Jurkat, Clone E6-1 (cell line): ENCODE results near the gene TBC1D2B.
A peak's percentile ranks its signal among the peaks of the same experiment; 100 is the strongest.

Source experiments
- DNase-seq: peaks from one replicate; pipeline ENCODE4 v3.0.0-alpha.2; 2011; ENCODE audit warnings: low read depth, low spot score
- H3K4me3 ChIP-seq: 2 replicates; pipeline ENCODE4 v1.5.1; 2011; ENCODE audit warnings: mild to moderate bottlenecking, low read length, control low read depth, moderate library complexity

Gene TBC1D2B

GRCh38 chr15:78059110-78059839 is 18.2 kb downstream of the TBC1D2B start:
- DNase-seq = no peak
- H3K4me3 ChIP-seq = no peak overlapping the region

- no peak for DNase-seq
- no peak overlapping the region for H3K4me3 ChIP-seq
Measured at GRCh38 chr15:78058401-78058935, 19.0 kb downstream of the TBC1D2B start.

- DNase-seq = no peak
- H3K4me3 ChIP-seq = no peak overlapping the region
Measured at GRCh38 chr15:78057803-78058202, 19.7 kb downstream of the TBC1D2B start.

- DNase-seq = peak; percentile 72
- no peak overlapping the region for H3K4me3 ChIP-seq
Measured at GRCh38 chr15:78056714-78057269, 20.7 kb downstream of the TBC1D2B start.

GRCh38 chr15:78055919-78056713 is 21.4 kb downstream of the TBC1D2B start:
- no peak for DNase-seq

GRCh38 chr15:78054966-78055365 is 22.5 kb downstream of the TBC1D2B start:
- H3K4me3 ChIP-seq = no peak overlapping the region
- DNase-seq = no peak

More at GRCh38 chr15:78055919-78056713, 21.4 kb downstream of the TBC1D2B start:
- no peak overlapping the region for H3K4me3 ChIP-seq

- no peak overlapping the region for H3K4me3 ChIP-seq
- DNase-seq = no peak
Measured at GRCh38 chr15:78054518-78054917, 23.0 kb downstream of the TBC1D2B start.

GRCh38 chr15:78052545-78052944 is 25.0 kb downstream of the TBC1D2B start:
- no peak overlapping the region for H3K4me3 ChIP-seq
- no peak for DNase-seq

- DNase-seq = peak; percentile 70
- H3K4me3 ChIP-seq = 0 out of 2 replicates have a peak overlapping the region, but pooled peaks have one; percentile 7
Measured at GRCh38 chr15:78052001-78052401, 25.5 kb downstream of the TBC1D2B start.

GRCh38 chr15:78051596-78051995 is 25.9 kb downstream of the TBC1D2B start:
- no peak overlapping the region for H3K4me3 ChIP-seq
- DNase-seq = no peak

- DNase-seq = peak; percentile 60
Measured at GRCh38 chr15:78050826-78051225, 26.7 kb downstream of the TBC1D2B start.

GRCh38 chr15:78050441-78050809 is 27.1 kb downstream of the TBC1D2B start:
- H3K4me3 ChIP-seq = peak overlapping the region; percentile 41
- DNase-seq = peak; percentile 74

More at GRCh38 chr15:78050826-78051225, 26.7 kb downstream of the TBC1D2B start:
- no peak overlapping the region for H3K4me3 ChIP-seq

GRCh38 chr15:78049691-78050440 is 27.6 kb downstream of the TBC1D2B start:
- peak; percentile 94 for DNase-seq
- peak overlapping the region; percentile 41 for H3K4me3 ChIP-seq

- H3K4me3 ChIP-seq = no peak overlapping the region
- DNase-seq = no peak
Measured at GRCh38 chr15:78048628-78048920, 28.9 kb downstream of the TBC1D2B start.

- peak overlapping the region; percentile 5; the same call in 1 of the 2 replicates for H3K4me3 ChIP-seq
- peak; percentile 55 for DNase-seq
Measured at GRCh38 chr15:78047761-78048627, 29.5 kb downstream of the TBC1D2B start.

GRCh38 chr15:78046796-78047341 is 30.6 kb downstream of the TBC1D2B start:
- DNase-seq = peak; percentile 66
- H3K4me3 ChIP-seq = no peak overlapping the region

GRCh38 chr15:78045189-78045588 is 32.3 kb downstream of the TBC1D2B start:
- no peak overlapping the region for H3K4me3 ChIP-seq
- no peak for DNase-seq
